ENCODE results near the gene HMGN3. TPM values are rescaled to one million over a fixed set of nuclear protein-coding genes. Genes with fewer than 3 reads are reported as not detected.

The HMGN3 gene
- total RNA-seq: 16.1 and 18.0 TPM in 2 replicates

DNA sequence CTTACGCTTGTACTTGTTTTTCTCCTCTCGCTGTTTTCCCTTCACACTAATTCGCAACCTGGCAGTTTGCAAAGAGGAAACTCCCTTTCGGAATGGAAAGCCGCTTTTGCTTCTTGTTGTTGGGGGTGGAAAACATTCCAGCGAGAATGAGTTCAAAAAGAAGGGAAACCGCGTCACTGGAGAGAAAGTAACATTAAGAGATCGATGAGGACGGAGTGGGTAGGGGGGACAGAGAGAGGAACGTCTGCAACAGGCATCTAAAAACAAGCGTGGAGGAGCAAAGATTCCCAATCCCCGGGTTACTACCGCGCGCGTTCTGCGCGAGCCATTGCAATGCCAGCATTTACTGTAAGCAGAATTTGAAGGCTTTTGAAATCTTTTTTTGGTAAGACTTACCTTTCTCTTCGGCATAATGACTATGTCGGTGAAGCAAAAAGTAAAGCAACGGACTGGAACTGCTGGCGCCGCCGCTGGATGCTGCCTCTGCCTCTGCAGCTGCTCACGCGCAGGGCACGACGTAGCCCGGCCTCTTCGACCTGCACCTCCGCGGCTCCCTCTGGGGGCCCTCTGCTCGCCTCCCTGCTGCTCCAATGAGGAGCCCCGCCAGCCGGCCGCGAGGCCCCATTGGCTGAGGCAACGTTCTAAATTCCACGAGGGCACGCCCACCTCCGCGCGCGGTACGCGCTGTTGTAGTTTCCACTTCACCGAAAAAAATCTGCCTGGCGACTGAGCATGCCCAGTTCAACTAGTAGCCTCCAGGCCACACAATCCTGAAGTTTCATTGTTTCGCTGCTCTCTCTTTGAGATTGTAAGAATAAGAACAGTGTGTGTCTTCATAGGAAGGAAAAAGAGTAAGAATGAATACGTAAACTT, at the start of gene HMGN3:
Gene HMGN3, minus strand, starts transcription at position 533 of the 873 bp plus-strand sequence.

Other genes with a start within 250 kb of the HMGN3 start
- 18.9 and 25.0 TPM in 2 replicates for gene PHIP, start 156.4 kb downstream of the HMGN3 start, total RNA-seq